ENCODE data around the gene FAM227A.
A peak's percentile ranks its signal among the peaks of the same experiment; 100 is the strongest.

Gene FAM227A

GRCh38 chr22:38569181-38569971, 86.8 kb downstream of the FAM227A start:
- Histone ChIP-seq H3K79me1 (replicated peaks; ENCODE audit: low read length, poor library complexity, severe bottlenecking) (no peaks in the 10 kb centered on the region), H3K27me3 (ENCODE audit: control insufficient read depth in 1 of 2, insufficient read depth in 1 of 2, low read length in 2 of 2) (no peaks in the 10 kb centered on the region), H2AFZ (ENCODE audit: low read depth, low read length) (no peak overlapping the region), H3K9ac (ENCODE audit: low read length) (peak overlapping the region; percentile 85), H2BK120ac (ENCODE audit: low read depth, low read length) (no peak overlapping the region), H3K18ac (ENCODE audit: low read depth in 1 of 2, low read length in 2 of 2) (no peak overlapping the region), H4K91ac (ENCODE audit: low read length) (peak overlapping the region; percentile 22), H2BK12ac (ENCODE audit: low read length in 2 of 2) (no peak overlapping the region), H3K36me3 (ENCODE audit: control insufficient read depth in 1 of 2, insufficient read depth in 2 of 2, low read depth in 1 of 2, low read length in 2 of 2) (no peaks in the 10 kb centered on the region), H2AK5ac (ENCODE audit: low read length, severe bottlenecking) (no peak overlapping the region), H3K4me3 (ENCODE audit: insufficient read depth in 1 of 2, low read depth in 1 of 2, low read length in 2 of 2) (peak overlapping the region; percentile 43 to 83), H2BK15ac (ENCODE audit: low read depth, poor library complexity, severe bottlenecking) (no peak overlapping the region), H4K8ac (ENCODE audit: low read length) (peak overlapping the region; percentile 69), H3K4me1 (ENCODE audit: control insufficient read depth, insufficient read depth, low read depth, low read length) (peaks cover 8% of the 10 kb centered on the region), H2BK5ac (ENCODE audit: low read depth, low read length, poor library complexity, severe bottlenecking) (no peak overlapping the region), H3K14ac (ENCODE audit: low read length in 2 of 2) (no peak overlapping the region), H3K4me2 (ENCODE audit: low read length, poor library complexity, severe bottlenecking) (peak overlapping the region; percentile 78), H3K4ac (ENCODE audit: low read depth in 1 of 2, low read length in 2 of 2) (no peak overlapping the region), H3K23ac (ENCODE audit: low read length in 2 of 2) (no peak overlapping the region), H3K9me3 (ENCODE audit: control insufficient read depth, low read length) (no peaks in the 10 kb centered on the region), H3K27ac (ENCODE audit: low read length, poor library complexity, severe bottlenecking) (no peak overlapping the region)
- peak; percentile 6 for DNase-seq
- WGBS: 42% methylated on average over 31 of the region's 32 CpGs

- Histone ChIP-seq H2AFZ (ENCODE audit: low read depth, low read length) (no peak overlapping the region), H4K8ac (ENCODE audit: low read length) (no peak overlapping the region), H2BK5ac (ENCODE audit: low read depth, low read length, poor library complexity, severe bottlenecking) (no peak overlapping the region), H3K4me3 (ENCODE audit: insufficient read depth in 1 of 2, low read depth in 1 of 2, low read length in 2 of 2) (no peak overlapping the region), H3K4me2 (ENCODE audit: low read length, poor library complexity, severe bottlenecking) (no peak overlapping the region), H3K79me1 (replicated peaks; ENCODE audit: low read length, poor library complexity, severe bottlenecking) (no peaks in the 10 kb centered on the region), H2BK15ac (ENCODE audit: low read depth, poor library complexity, severe bottlenecking) (no peak overlapping the region), H3K18ac (ENCODE audit: low read depth in 1 of 2, low read length in 2 of 2) (no peak overlapping the region), H2AK5ac (ENCODE audit: low read length, severe bottlenecking) (no peak overlapping the region), H3K9ac (ENCODE audit: low read length) (no peak overlapping the region), H3K4ac (ENCODE audit: low read depth in 1 of 2, low read length in 2 of 2) (no peak overlapping the region), H2BK120ac (ENCODE audit: low read depth, low read length) (no peak overlapping the region), H3K27ac (ENCODE audit: low read length, poor library complexity, severe bottlenecking) (no peak overlapping the region), H4K91ac (ENCODE audit: low read length) (no peak overlapping the region), H3K23ac (ENCODE audit: low read length in 2 of 2) (no peak overlapping the region), H2BK12ac (ENCODE audit: low read length in 2 of 2) (no peak overlapping the region), H3K27me3 (ENCODE audit: control insufficient read depth in 1 of 2, insufficient read depth in 1 of 2, low read length in 2 of 2) (no peaks in the 10 kb centered on the region), H3K14ac (ENCODE audit: low read length in 2 of 2) (no peak overlapping the region), H3K4me1 (ENCODE audit: control insufficient read depth, insufficient read depth, low read depth, low read length) (peaks cover 8% of the 10 kb centered on the region), H3K36me3 (ENCODE audit: control insufficient read depth in 1 of 2, insufficient read depth in 2 of 2, low read depth in 1 of 2, low read length in 2 of 2) (no peaks in the 10 kb centered on the region), H3K9me3 (ENCODE audit: control insufficient read depth, low read length) (no peaks in the 10 kb centered on the region)
- 94% methylated on average over 7 of the region's 7 CpGs for WGBS
- no peak for DNase-seq
Measured at GRCh38 chr22:38567531-38568285, 88.5 kb downstream of the FAM227A start.

DNA sequence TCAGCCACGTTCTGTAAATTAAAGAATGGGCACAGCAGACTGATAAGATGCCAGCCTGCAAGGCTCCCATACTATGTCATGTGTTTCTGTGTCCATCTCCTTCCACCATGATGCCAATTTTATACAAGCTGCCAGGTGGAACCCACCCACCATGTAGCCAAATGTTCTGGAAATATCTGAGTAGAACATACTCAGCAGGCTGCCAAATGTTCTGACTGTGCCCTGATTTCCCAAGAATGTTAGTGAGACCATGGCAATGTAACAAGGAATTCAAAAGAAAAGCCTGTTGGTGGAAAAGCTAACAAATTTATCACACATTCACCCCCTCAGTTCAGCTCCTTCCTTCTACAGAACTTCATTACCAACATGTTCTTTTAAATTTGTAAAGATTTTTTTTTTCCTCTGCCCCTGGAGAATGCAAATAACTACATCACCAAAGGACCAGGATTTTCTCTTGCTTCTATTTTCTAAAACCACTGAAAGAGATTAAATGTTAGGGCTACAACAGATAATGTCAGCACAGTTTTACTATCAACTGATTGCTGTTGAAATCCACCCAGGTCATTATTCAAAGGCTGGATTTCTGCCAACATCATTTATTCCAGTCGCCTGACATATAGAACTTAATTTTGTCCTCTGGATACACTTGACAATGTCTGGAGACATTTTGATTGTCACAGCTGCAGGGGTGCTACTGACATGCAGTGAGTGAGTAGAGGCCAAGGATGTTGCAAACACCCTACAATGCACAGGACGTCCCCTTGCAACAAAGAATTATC, 89.3 kb downstream of the FAM227A start:
- no peak overlapping the region for H2AFZ ChIP-seq (ENCODE audit: low read depth, low read length)
- H3K4ac ChIP-seq (ENCODE audit: low read depth in 1 of 2, low read length in 2 of 2): no peak overlapping the region
- H2BK12ac ChIP-seq (ENCODE audit: low read length in 2 of 2): no peak overlapping the region
- no peaks in the 10 kb centered on the region for H3K79me1 ChIP-seq (replicated peaks; ENCODE audit: low read length, poor library complexity, severe bottlenecking)
- H3K4me2 ChIP-seq (ENCODE audit: low read length, poor library complexity, severe bottlenecking): no peak overlapping the region
- H4K8ac ChIP-seq (ENCODE audit: low read length): no peak overlapping the region
- H3K27ac ChIP-seq (ENCODE audit: low read length, poor library complexity, severe bottlenecking): no peak overlapping the region
- H4K91ac ChIP-seq (ENCODE audit: low read length): no peak overlapping the region
- 71% methylated on average over 3 of the region's 3 CpGs for WGBS
- no peak overlapping the region for H2AK5ac ChIP-seq (ENCODE audit: low read length, severe bottlenecking)
- no peak overlapping the region for H3K14ac ChIP-seq (ENCODE audit: low read length in 2 of 2)
- no peaks in the 10 kb centered on the region for H3K36me3 ChIP-seq (ENCODE audit: control insufficient read depth in 1 of 2, insufficient read depth in 2 of 2, low read depth in 1 of 2, low read length in 2 of 2)
- H2BK15ac ChIP-seq (ENCODE audit: low read depth, poor library complexity, severe bottlenecking): no peak overlapping the region
- no peak for DNase-seq
- H3K27me3 ChIP-seq (ENCODE audit: control insufficient read depth in 1 of 2, insufficient read depth in 1 of 2, low read length in 2 of 2): no peaks in the 10 kb centered on the region
- H3K9ac ChIP-seq (ENCODE audit: low read length): no peak overlapping the region
- no peak overlapping the region for H2BK5ac ChIP-seq (ENCODE audit: low read depth, low read length, poor library complexity, severe bottlenecking)
- H3K18ac ChIP-seq (ENCODE audit: low read depth in 1 of 2, low read length in 2 of 2): no peak overlapping the region
- peaks cover 8% of the 10 kb centered on the region for H3K4me1 ChIP-seq (ENCODE audit: control insufficient read depth, insufficient read depth, low read depth, low read length)
- H2BK120ac ChIP-seq (ENCODE audit: low read depth, low read length): no peak overlapping the region
- H3K9me3 ChIP-seq (ENCODE audit: control insufficient read depth, low read length): no peaks in the 10 kb centered on the region
- no peak overlapping the region for H3K4me3 ChIP-seq (ENCODE audit: insufficient read depth in 1 of 2, low read depth in 1 of 2, low read length in 2 of 2)
- H3K23ac ChIP-seq (ENCODE audit: low read length in 2 of 2): no peak overlapping the region

GRCh38 chr22:38565441-38565840, 90.8 kb downstream of the FAM227A start:
- no peak overlapping the region for H4K91ac ChIP-seq (ENCODE audit: low read length)
- no peak overlapping the region for H4K8ac ChIP-seq (ENCODE audit: low read length)
- H3K79me1 ChIP-seq (replicated peaks; ENCODE audit: low read length, poor library complexity, severe bottlenecking): no peaks in the 10 kb centered on the region
- H3K4me3 ChIP-seq (ENCODE audit: insufficient read depth in 1 of 2, low read depth in 1 of 2, low read length in 2 of 2): no peak overlapping the region
- no peak overlapping the region for H2BK120ac ChIP-seq (ENCODE audit: low read depth, low read length)
- no peak overlapping the region for H2AK5ac ChIP-seq (ENCODE audit: low read length, severe bottlenecking)
- H3K18ac ChIP-seq (ENCODE audit: low read depth in 1 of 2, low read length in 2 of 2): no peak overlapping the region
- H3K9me3 ChIP-seq (ENCODE audit: control insufficient read depth, low read length): no peaks in the 10 kb centered on the region
- DNase-seq: no peak
- H3K4ac ChIP-seq (ENCODE audit: low read depth in 1 of 2, low read length in 2 of 2): no peak overlapping the region
- H3K36me3 ChIP-seq (ENCODE audit: control insufficient read depth in 1 of 2, insufficient read depth in 2 of 2, low read depth in 1 of 2, low read length in 2 of 2): no peaks in the 10 kb centered on the region
- H3K14ac ChIP-seq (ENCODE audit: low read length in 2 of 2): no peak overlapping the region
- no peaks in the 10 kb centered on the region for H3K27me3 ChIP-seq (ENCODE audit: control insufficient read depth in 1 of 2, insufficient read depth in 1 of 2, low read length in 2 of 2)
- H3K9ac ChIP-seq (ENCODE audit: low read length): no peak overlapping the region
- WGBS: 100% methylated on average over 1 of the region's 1 CpG
- H3K23ac ChIP-seq (ENCODE audit: low read length in 2 of 2): no peak overlapping the region
- peaks cover 6% of the 10 kb centered on the region for H3K4me1 ChIP-seq (ENCODE audit: control insufficient read depth, insufficient read depth, low read depth, low read length)
- H2BK15ac ChIP-seq (ENCODE audit: low read depth, poor library complexity, severe bottlenecking): no peak overlapping the region
- no peak overlapping the region for H2BK5ac ChIP-seq (ENCODE audit: low read depth, low read length, poor library complexity, severe bottlenecking)
- no peak overlapping the region for H3K4me2 ChIP-seq (ENCODE audit: low read length, poor library complexity, severe bottlenecking)
- no peak overlapping the region for H2AFZ ChIP-seq (ENCODE audit: low read depth, low read length)
- H3K27ac ChIP-seq (ENCODE audit: low read length, poor library complexity, severe bottlenecking): no peak overlapping the region
- no peak overlapping the region for H2BK12ac ChIP-seq (ENCODE audit: low read length in 2 of 2)
